SK-N-SH treated with all-trans-retinoic acid at 6 μM for 48 hours (cell line): ENCODE data around the gene NGFR.

Experiments
- ARNTL ChIP-seq: fragments of 450-650 bp; formaldehyde crosslinking; IDR thresholded peaks from 2 replicates; pipeline ENCODE4 v1.5.0; 2020; ENCODE audit warnings: low read depth, mild to moderate bottlenecking, moderate library complexity, borderline replicate concordance
- BACH2 ChIP-seq: fragments of 250-450 bp; sonication (Bioruptor Pico); IDR thresholded peaks from 2 replicates; pipeline ENCODE4 v1.9.0; 2021; ENCODE audit warnings: mild to moderate bottlenecking, borderline replicate concordance
- CSDC2 ChIP-seq: fragments of 250-450 bp; sonication (Bioruptor Pico); IDR thresholded peaks from 2 replicates; pipeline ENCODE4 v1.5.0; 2020; ENCODE audit warnings: mild to moderate bottlenecking, moderate library complexity
- OSR1 ChIP-seq: fragments of 250-450 bp; sonication (Bioruptor Pico); IDR thresholded peaks from 2 replicates; pipeline ENCODE4 v1.8.0; 2022; ENCODE audit warnings: moderate library complexity, mild to moderate bottlenecking, inconsistent platforms
- PATZ1 ChIP-seq: fragments of 250-450 bp; sonication (Bioruptor Pico); IDR thresholded peaks from 2 replicates; pipeline ENCODE4 v1.8.0; 2020; ENCODE audit warnings: mild to moderate bottlenecking, moderate library complexity, borderline replicate concordance
- RARB ChIP-seq: fragments of 250-450 bp; sonication (Bioruptor Pico); IDR thresholded peaks from 2 replicates; pipeline ENCODE4 v1.8.0; 2021; ENCODE audit warnings: mild to moderate bottlenecking, moderate library complexity
- SNAI2 ChIP-seq: fragments of 250-450 bp; sonication (Bioruptor Pico); IDR thresholded peaks from 2 replicates; pipeline ENCODE4 v1.5.0; 2020; ENCODE audit warnings: mild to moderate bottlenecking, moderate library complexity
- TCF4 ChIP-seq: fragments of 250-450 bp; sonication (Bioruptor Pico); IDR thresholded peaks from 2 replicates; pipeline ENCODE4 v1.8.0; 2021; ENCODE audit warnings: mild to moderate bottlenecking, moderate library complexity, borderline replicate concordance
- ZFP30 ChIP-seq: fragments of 450-650 bp; formaldehyde crosslinking; IDR thresholded peaks from 2 replicates; pipeline ENCODE4 v1.5.0; 2022; ENCODE audit warnings: mild to moderate bottlenecking, moderate library complexity
- ZNF565 ChIP-seq: fragments of 450-650 bp; formaldehyde crosslinking; conservative IDR thresholded peaks from 2 replicates; pipeline ENCODE4 v1.5.0; 2020; ENCODE audit warnings: low read depth, mild to moderate bottlenecking, moderate library complexity
- ZNF70 ChIP-seq: fragments of 450-650 bp; formaldehyde crosslinking; IDR thresholded peaks from 2 replicates; pipeline ENCODE4 v1.5.0; 2020; ENCODE audit warnings: mild to moderate bottlenecking, moderate library complexity
- ZNF8 ChIP-seq: fragments of 450-650 bp; formaldehyde crosslinking; IDR thresholded peaks from 2 replicates; pipeline ENCODE4 v1.5.0; 2020; ENCODE audit warnings: mild to moderate bottlenecking, moderate library complexity
- TF ChIP-seq, protein P1 (sequence below): fragments of 250-450 bp; sonication (Bioruptor Pico); IDR thresholded peaks from 2 replicates; pipeline ENCODE4 v1.5.0; 2020; ENCODE audit warnings: mild to moderate bottlenecking, moderate library complexity
- TF ChIP-seq, protein P2 (sequence below): fragments of 250-450 bp; sonication (Bioruptor Pico); IDR thresholded peaks from 2 replicates; pipeline ENCODE4 v1.8.0; 2021; ENCODE audit warnings: low read depth, mild to moderate bottlenecking, moderate library complexity, borderline replicate concordance

GRCh38 chr17:49530118-49530517 lies 35.0 kb downstream of the NGFR start:
- TF ChIP-seq OSR1 (CRISPR knock-in tag) = no peak
- no peak for TF ChIP-seq RARB (CRISPR knock-in tag)
- no peak for TF ChIP-seq ZFP30 (CRISPR knock-in tag)
- TF ChIP-seq CSDC2 (CRISPR knock-in tag) = no peak
- TF ChIP-seq ARNTL (CRISPR knock-in tag) = no peak
- TF ChIP-seq, protein P1, sequence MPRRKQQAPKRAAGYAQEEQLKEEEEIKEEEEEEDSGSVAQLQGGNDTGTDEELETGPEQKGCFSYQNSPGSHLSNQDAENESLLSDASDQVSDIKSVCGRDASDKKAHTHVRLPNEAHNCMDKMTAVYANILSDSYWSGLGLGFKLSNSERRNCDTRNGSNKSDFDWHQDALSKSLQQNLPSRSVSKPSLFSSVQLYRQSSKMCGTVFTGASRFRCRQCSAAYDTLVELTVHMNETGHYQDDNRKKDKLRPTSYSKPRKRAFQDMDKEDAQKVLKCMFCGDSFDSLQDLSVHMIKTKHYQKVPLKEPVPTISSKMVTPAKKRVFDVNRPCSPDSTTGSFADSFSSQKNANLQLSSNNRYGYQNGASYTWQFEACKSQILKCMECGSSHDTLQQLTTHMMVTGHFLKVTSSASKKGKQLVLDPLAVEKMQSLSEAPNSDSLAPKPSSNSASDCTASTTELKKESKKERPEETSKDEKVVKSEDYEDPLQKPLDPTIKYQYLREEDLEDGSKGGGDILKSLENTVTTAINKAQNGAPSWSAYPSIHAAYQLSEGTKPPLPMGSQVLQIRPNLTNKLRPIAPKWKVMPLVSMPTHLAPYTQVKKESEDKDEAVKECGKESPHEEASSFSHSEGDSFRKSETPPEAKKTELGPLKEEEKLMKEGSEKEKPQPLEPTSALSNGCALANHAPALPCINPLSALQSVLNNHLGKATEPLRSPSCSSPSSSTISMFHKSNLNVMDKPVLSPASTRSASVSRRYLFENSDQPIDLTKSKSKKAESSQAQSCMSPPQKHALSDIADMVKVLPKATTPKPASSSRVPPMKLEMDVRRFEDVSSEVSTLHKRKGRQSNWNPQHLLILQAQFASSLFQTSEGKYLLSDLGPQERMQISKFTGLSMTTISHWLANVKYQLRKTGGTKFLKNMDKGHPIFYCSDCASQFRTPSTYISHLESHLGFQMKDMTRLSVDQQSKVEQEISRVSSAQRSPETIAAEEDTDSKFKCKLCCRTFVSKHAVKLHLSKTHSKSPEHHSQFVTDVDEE = no peak
- no peak for TF ChIP-seq ZNF565
- no peak for TF ChIP-seq SNAI2
- TF ChIP-seq PATZ1 (CRISPR knock-in tag) = no peak
- no peak for TF ChIP-seq ZNF70 (CRISPR knock-in tag)
- no peak for TF ChIP-seq BACH2
- TF ChIP-seq TCF4 (CRISPR knock-in tag) = no peak
- TF ChIP-seq, protein P2, sequence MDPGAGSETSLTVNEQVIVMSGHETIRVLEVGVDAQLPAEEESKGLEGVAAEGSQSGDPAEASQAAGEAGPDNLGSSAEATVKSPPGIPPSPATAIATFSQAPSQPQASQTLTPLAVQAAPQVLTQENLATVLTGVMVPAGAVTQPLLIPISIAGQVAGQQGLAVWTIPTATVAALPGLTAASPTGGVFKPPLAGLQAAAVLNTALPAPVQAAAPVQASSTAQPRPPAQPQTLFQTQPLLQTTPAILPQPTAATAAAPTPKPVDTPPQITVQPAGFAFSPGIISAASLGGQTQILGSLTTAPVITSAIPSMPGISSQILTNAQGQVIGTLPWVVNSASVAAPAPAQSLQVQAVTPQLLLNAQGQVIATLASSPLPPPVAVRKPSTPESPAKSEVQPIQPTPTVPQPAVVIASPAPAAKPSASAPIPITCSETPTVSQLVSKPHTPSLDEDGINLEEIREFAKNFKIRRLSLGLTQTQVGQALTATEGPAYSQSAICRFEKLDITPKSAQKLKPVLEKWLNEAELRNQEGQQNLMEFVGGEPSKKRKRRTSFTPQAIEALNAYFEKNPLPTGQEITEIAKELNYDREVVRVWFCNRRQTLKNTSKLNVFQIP = no peak
- TF ChIP-seq ZNF8 (CRISPR knock-in tag) = no peak
